Testis (tissue), 3 donors: ENCODE measurements around the gene OLFML3. TPM values are rescaled to one million over a fixed set of nuclear protein-coding genes. Genes with fewer than 3 reads are reported as not detected.

Experiments used
- DNase-seq: peaks from one replicate; pipeline ENCODE4 v3.0.0-alpha.2; 2019
- H3K27ac ChIP-seq, 2 donors: fragments of 200-600 bp; sonication (generic); one replicate each; pipeline ENCODE4 v1.5.1; 2019
- H3K27me3 ChIP-seq: fragments of 200-600 bp; sonication (generic); one replicate; pipeline ENCODE4 v1.5.1; 2019
- H3K36me3 ChIP-seq: fragments of 200-600 bp; sonication (generic); one replicate; pipeline ENCODE4 v1.5.1; 2017; ENCODE audit warnings: low read depth; ENCODE audit errors: missing control alignments
- H3K4me1 ChIP-seq: fragments of 200-600 bp; sonication (generic); one replicate; pipeline ENCODE4 v1.5.1; 2019
- H3K4me3 ChIP-seq, 2 donors: fragments of 200-600 bp; sonication (generic); one replicate each; pipeline ENCODE4 v1.5.1; 2017 to 2019
- H3K9me3 ChIP-seq: fragments of 200-600 bp; sonication (generic); one replicate; pipeline ENCODE4 v1.5.1; 2017
- CTCF ChIP-seq, 3 experiments: fragments of 450-650 bp in 2 of 3; fragments of 200-600 bp in 1 of 3; sonication (generic) in 1 of 3; IDR thresholded peaks; one replicate each; pipeline ENCODE4 v1.5.1; 2016 to 2019; ENCODE audit warnings: antibody characterized with exemption in 3 of 3, mild to moderate bottlenecking in 2 of 3, moderate library complexity in 1 of 3
- POLR2A ChIP-seq: fragments of 450-650 bp; IDR thresholded peaks from one replicate; pipeline ENCODE4 v1.6.1; 2017; ENCODE audit warnings: antibody characterized with exemption, mild to moderate bottlenecking, moderate library complexity
- WGBS, 2 donors: methylation state at CpG; one replicate each; pipeline ENCODE4 v1.1.5; 2018; 5-methylcytosine and 5-hydroxymethylcytosine counted together
- intact Hi-C: fragments of 100-400 bp; cut with DNase I; formaldehyde crosslinking; loops from one replicate; pipeline ENCODE4 v1.15.1; 2023; ENCODE audit warnings: low total_unique reads
- polyA plus RNA-seq: library from polyadenylated mRNA; stranded (reverse); fragments of 350-450 nt; fragmentation: Illumina TruSeq; extraction: RNeasy Lipid Tissue Mini Kit (QIAGEN cat#74804); gene quantifications from one replicate; pipeline ENCODE4 v1.2.3, GENCODE V29; 2014; ENCODE audit warnings: low read depth, low replicate concordance; ENCODE audit not compliant: insufficient read depth
- total RNA-seq, 2 donors: library from RNA; depleted of rRNA; stranded (reverse); fragments of >200 nt; gene quantifications; one replicate each; pipeline ENCODE4 v1.2.3, GENCODE V29; 2016

Gene OLFML3
- total and polyA plus RNA-seq, 3 donors from 2014 or later = 4.6 to 51.7 (median 8.5) TPM

GRCh38 chr1:113951719-113952118 is 27.6 kb upstream of the OLFML3 start:
- no peak overlapping the region for H3K27ac ChIP-seq
- peaks cover 19% of the 10 kb centered on the region for H3K4me1 ChIP-seq
- H3K9me3 ChIP-seq = no peaks in the 10 kb centered on the region
- intact Hi-C loops = no loop called here
- WGBS, 2 donors = 92 to 98% methylated on average over 2 of the region's 2 CpGs
- no peak overlapping the region for H3K4me3 ChIP-seq
- H3K27me3 ChIP-seq = no peaks in the 10 kb centered on the region
- no peaks in the 10 kb centered on the region for H3K36me3 ChIP-seq
- no peak for DNase-seq
- TF ChIP-seq POLR2A (no peak), CTCF (IDR thresholded peaks at IDR 0.05) (no peak)

GRCh38 chr1:113957984-113958383 is 21.3 kb upstream of the OLFML3 start:
- TF ChIP-seq CTCF (IDR thresholded peaks at IDR 0.05) (no peak), POLR2A (no peak)
- H3K9me3 ChIP-seq = no peaks in the 10 kb centered on the region
- H3K4me1 ChIP-seq = no peaks in the 10 kb centered on the region
- intact Hi-C loops = no loop called here
- no peak overlapping the region for H3K4me3 ChIP-seq
- H3K36me3 ChIP-seq = no peaks in the 10 kb centered on the region
- 77 to 79% methylated on average over 1 of the region's 1 CpG for WGBS, 2 donors
- H3K27me3 ChIP-seq = no peaks in the 10 kb centered on the region
- no peak for DNase-seq
- H3K27ac ChIP-seq = no peak overlapping the region

- 78 to 92% methylated on average over 1 of the region's 1 CpG for WGBS, 2 donors
- TF ChIP-seq POLR2A (no peak), CTCF (IDR thresholded peaks at IDR 0.05) (no peak)
- intact Hi-C loops = no loop called here
- Histone ChIP-seq H3K4me1 (no peaks in the 10 kb centered on the region), H3K27ac (no peak overlapping the region), H3K36me3 (no peaks in the 10 kb centered on the region), H3K9me3 (no peaks in the 10 kb centered on the region), H3K27me3 (no peaks in the 10 kb centered on the region), H3K4me3 (no peak overlapping the region)
- no peak for DNase-seq
Observed at GRCh38 chr1:113958691-113959090, 20.6 kb upstream of the OLFML3 start.

GRCh38 chr1:113963281-113963906 is 15.9 kb upstream of the OLFML3 start:
- H3K9me3 ChIP-seq = no peaks in the 10 kb centered on the region
- intact Hi-C loops = no loop called here
- peaks cover 11% of the 10 kb centered on the region for H3K4me1 ChIP-seq
- no peak for TF ChIP-seq POLR2A
- 85 to 87% methylated on average over 12 of the region's 12 CpGs for WGBS, 2 donors
- DNase-seq = no peak
- no peaks in the 10 kb centered on the region for H3K27me3 ChIP-seq
- no peak overlapping the region for H3K27ac ChIP-seq
- no peak overlapping the region for H3K4me3 ChIP-seq
- no peaks in the 10 kb centered on the region for H3K36me3 ChIP-seq

- Histone ChIP-seq H3K9me3 (no peaks in the 10 kb centered on the region), H3K27me3 (no peaks in the 10 kb centered on the region), H3K27ac (peak overlapping the region in 1 of 2 donors; percentile 55), H3K4me1 (peaks cover 11% of the 10 kb centered on the region), H3K36me3 (no peaks in the 10 kb centered on the region), H3K4me3 (no peak overlapping the region)
- intact Hi-C loops = no loop called here
- 70 to 72% methylated on average over 4 of the region's 4 CpGs for WGBS, 2 donors
- no peak for TF ChIP-seq CTCF (IDR thresholded peaks at IDR 0.05)
- TF ChIP-seq POLR2A = no peak
- no peak for DNase-seq
Observed at GRCh38 chr1:113965703-113966412, 13.4 kb upstream of the OLFML3 start.
